GM19240 (cell line): ENCODE measurements around the gene PTPRD.

Experiments
- DNase-seq: peaks from one replicate; pipeline ENCODE4 v3.0.0; 2011; ENCODE audit warnings: low spot score; ENCODE audit not compliant: insufficient read length

Gene PTPRD

GRCh38 chr9:8412327-8412726 is 2200.5 kb downstream of the PTPRD start:
- no peak for DNase-seq

- no peak for DNase-seq
These were observed 2204.1 kb downstream of the PTPRD start for GRCh38 chr9:8408575-8409190.

- DNase-seq: no peak
These were observed 2210.7 kb downstream of the PTPRD start for GRCh38 chr9:8401961-8402705.

GRCh38 chr9:8400378-8400777 is 2212.4 kb downstream of the PTPRD start:
- DNase-seq: no peak

GRCh38 chr9:8395022-8395421 is 2217.8 kb downstream of the PTPRD start:
- DNase-seq: no peak

- DNase-seq: no peak
These were observed 2218.5 kb downstream of the PTPRD start for GRCh38 chr9:8394341-8394740.

GRCh38 chr9:8392866-8393265 is 2219.9 kb downstream of the PTPRD start:
- no peak for DNase-seq

GRCh38 chr9:8391566-8391965 is 2221.2 kb downstream of the PTPRD start:
- no peak for DNase-seq

- DNase-seq: no peak
These were observed 2221.7 kb downstream of the PTPRD start for GRCh38 chr9:8391132-8391531.

- no peak for DNase-seq
These were observed 2222.2 kb downstream of the PTPRD start for GRCh38 chr9:8390571-8390970.

- no peak for DNase-seq
These were observed 2223.3 kb downstream of the PTPRD start for GRCh38 chr9:8389531-8389930.

GRCh38 chr9:8388132-8388531 is 2224.7 kb downstream of the PTPRD start:
- no peak for DNase-seq

GRCh38 chr9:8384091-8384490 is 2228.7 kb downstream of the PTPRD start:
- no peak for DNase-seq

- no peak for DNase-seq
These were observed 2229.8 kb downstream of the PTPRD start for GRCh38 chr9:8382777-8383527.

- DNase-seq: no peak
These were observed 2230.5 kb downstream of the PTPRD start for GRCh38 chr9:8382266-8382665.

- no peak for DNase-seq
These were observed 2231.2 kb downstream of the PTPRD start for GRCh38 chr9:8381601-8382000.

GRCh38 chr9:8374471-8374870 is 2238.3 kb downstream of the PTPRD start:
- DNase-seq: no peak

- no peak for DNase-seq
These were observed 2241.1 kb downstream of the PTPRD start for GRCh38 chr9:8371686-8372085.

- DNase-seq: no peak
These were observed 2246.5 kb downstream of the PTPRD start for GRCh38 chr9:8366161-8366926.

- DNase-seq: no peak
These were observed 2247.2 kb downstream of the PTPRD start for GRCh38 chr9:8365466-8366160.

GRCh38 chr9:8365029-8365428 is 2247.8 kb downstream of the PTPRD start:
- no peak for DNase-seq
